Dedifferentiated amniotic fluid mesenchymal stem cell (primary cell): ENCODE results near the gene ALX3.
A peak's percentile ranks its signal among the peaks of the same experiment; 100 is the strongest.

Experiments
- DNase-seq: peaks from one replicate; pipeline ENCODE4 v3.0.0-alpha.2; 2016; ENCODE audit errors: extremely low spot score

Gene ALX3

DNA sequence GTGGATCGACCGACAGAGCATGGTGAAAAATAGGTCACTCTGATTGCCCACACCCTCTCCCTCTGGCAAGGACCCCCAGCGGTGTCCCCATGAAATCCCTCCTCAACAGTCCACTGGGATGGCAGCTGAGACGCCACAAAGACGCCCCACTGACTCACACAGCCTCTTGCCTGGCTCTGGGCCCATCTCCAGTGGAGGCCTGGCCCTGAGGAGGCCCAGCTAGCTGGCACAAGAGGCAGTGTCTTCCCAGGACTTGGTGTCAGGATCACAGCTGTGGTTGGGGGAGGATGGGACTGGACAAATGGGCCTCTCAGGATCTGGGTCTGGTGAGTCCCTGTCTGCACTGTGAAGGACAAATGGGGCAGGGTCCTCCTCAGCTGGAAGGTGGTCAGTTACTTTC lies 4.6 kb downstream of the ALX3 start:
- DNase-seq, result no peak

GRCh38 chr1:110064576-110065337 lies 5.7 kb downstream of the ALX3 start:
- no peak for DNase-seq

DNA sequence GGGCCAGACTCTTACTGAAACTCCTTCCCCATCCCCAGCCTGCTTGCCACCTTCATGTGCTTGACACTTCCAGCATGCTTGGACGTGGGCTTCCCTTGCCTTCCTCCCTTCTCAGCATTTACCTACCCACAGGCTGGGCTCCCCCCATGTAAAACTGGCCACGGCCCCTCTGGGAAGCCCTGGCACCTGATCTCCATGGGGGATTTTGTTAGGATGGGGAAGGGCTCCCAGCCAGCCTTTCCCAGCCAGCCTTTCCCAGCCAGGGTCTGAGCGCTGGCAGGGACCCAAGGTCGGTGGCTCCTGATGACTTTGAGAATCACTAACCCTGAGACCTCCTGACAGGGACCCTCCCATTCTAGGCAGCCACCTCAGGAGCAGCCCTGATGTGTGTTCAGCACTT lies 6.7 kb downstream of the ALX3 start:
- no peak for DNase-seq

DNA sequence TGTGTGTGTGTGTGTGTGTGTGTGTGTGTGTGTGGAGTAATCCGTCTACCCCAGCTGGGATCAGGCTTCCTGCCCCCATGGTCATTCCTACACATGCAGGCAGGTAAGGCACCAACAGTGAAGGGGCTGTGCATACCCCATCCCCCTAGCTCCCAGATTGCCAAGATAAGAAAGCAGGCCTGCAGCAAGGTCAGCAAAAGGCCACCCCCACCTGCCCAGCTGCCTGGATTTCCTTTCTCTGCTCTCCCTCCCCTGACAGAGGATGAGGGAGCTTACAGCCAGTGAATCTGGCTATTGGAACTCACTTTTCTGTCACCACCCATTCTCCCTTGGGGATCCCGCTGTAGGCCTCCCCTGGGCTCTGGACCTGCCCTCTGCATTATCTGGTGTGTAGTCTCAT lies 7.9 kb downstream of the ALX3 start:
- no peak for DNase-seq

DNA sequence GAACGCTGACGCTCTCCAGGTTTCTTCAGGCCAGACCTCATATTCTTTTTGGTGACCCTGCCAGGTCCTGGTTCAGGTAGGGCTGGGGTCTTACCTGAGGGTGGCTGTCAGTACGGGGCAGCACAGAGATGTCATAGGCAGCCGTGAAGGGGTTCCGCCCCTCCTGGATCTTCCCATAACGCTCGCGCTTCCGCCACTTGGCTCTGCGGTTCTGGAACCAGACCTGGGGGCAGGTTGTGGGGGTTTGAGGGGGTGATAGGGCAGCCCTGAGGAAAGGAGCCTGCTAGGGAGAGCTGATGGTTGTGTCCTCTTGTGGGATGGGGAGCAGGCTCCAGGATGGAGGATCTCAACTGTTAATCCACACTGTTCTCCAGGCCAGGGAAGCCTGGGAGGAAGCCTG lies 9.1 kb downstream of the ALX3 start:
- no peak for DNase-seq

DNA sequence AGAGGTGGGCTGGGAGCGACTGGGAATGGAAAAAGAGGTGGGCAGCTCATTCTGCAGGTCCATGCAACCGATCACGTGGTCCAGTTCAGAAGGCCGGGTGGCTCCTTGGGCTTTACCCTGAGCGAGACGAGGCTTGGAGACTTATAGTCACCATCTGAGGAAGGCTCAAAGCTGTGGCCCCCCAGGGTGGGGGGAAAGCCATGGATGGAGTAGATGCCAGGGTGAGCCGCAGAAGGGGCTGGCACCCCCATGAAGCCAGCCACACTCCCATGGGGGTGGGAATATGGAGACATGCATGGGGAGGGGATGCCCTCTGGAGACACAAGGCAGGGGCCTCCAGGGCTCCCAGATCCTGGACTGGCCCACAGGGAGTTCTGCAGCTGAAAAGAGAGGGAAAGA lies 9.8 kb downstream of the ALX3 start:
- DNase-seq, result no peak

DNA sequence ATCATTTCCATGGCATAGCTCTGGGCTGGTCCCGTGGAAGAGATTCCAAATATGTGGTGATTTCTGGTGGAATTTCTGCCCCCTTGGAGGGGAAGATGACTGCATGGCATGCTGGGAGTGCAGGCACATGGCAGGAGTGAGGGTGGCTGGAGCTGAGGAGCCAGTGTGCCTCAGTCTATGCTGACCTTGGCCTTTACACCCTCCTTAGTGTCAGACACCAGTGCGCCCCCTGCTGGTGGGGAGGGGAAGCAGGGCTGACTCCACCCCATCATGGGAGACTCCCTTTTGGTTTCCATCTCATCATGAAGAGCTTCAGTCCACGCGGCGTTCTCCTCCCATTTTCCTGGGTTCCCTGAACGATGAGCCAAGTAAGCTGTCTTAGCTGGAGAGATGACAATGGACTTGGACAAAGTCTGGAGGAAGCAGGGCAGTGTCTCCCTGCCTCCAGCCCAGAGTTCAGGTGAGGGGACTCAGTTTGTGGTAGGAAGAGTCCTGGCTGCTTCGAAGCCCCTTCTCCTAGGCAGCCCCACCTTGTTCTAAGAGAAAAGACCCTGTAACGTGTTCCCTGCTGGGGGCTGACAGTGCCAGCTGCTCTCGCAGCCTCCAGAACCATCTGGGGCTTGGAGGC lies 10.3 kb downstream of the ALX3 start:
- DNase-seq, result no peak

DNA sequence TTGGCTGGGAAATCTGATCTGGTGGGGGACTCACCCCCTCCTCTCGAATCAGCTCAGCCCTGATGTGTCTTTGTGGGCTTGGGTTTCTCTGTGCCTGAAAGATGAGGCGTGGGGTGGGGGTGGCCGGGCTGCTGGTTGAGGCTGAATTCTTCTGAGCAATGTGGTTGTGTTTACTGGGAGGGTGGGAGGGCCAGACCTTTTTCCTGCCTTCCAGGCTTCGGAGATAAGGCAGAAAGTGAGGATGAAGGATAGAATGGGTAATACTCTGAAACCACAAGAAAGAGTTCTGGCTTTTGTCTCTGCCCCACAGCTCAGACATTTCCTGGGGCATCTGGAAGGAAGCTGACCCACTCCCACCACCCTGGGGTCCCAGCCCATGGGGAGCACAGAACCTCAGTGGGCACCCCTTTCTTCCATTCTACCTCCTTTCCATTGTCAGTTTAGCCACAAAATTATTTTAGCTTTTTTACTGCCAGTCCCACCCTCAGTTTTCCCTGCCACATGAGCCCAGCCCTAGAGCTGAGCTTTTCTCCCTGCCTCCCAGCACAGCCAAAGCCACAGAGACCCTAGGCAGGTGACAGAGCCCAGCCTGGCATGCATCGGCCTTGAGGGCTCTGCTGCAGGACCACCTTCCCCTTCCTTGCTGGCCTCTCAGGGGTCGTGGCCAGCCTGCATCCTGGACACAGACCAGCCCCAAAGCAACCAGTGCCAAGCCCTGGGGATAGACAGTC lies 11.2 kb downstream of the ALX3 start:
- DNase-seq, result no peak

- no peak for DNase-seq
Measured at GRCh38 chr1:110058591-110058990, 11.9 kb downstream of the ALX3 start.

DNA sequence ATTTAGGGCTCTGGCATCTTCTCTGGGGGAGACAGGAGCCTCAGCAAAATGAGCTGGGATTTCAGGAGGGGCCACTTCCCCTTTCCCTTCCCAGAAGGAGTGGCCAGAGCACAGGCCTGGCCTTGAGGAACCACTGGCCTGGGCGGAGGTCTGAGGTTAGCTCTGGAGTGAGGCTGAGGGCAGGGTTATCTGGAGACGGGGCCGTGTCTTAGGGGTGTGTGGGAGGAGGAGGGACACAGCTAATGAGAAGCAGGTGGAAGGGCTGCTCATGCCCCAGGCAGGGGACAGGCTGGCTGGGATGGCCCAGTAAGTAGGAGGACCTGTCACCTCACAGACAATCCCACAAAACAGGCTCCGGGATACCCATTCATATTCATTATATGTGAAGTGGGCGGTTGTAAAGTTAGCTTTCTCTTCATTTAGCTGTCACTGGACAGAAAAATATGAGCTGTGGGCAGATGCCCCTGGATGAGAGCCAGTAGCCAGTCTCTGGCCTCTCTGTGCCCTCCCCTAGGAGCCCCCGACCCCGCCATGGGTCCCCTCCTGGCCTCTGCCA lies 12.4 kb downstream of the ALX3 start:
- DNase-seq, result no peak

GRCh38 chr1:110056776-110057175 lies 13.7 kb downstream of the ALX3 start:
- DNase-seq, result peak; percentile 69

DNA sequence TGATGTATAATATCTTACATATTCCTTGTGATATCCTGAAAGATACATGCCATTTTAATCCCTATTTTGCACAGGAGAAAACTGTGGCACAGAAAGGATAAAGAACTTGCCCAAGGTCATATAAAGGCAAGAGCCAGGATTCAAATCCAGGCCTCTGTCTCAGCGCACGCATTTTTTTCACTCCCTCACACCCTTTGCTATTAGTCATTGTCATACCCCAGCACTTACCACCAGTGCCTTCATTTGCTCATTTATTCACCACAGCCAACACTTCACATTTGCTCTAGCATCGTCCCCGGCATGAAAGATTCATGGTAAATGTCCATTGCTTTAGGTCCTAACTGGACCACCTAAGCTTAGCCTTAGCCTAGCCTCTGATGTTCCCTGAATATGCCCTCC lies 14.2 kb downstream of the ALX3 start:
- DNase-seq, result no peak

GRCh38 chr1:110055493-110056284 lies 14.8 kb downstream of the ALX3 start:
- DNase-seq, result peak; percentile 44

- no peak for DNase-seq
Measured at GRCh38 chr1:110053552-110054428, 16.7 kb downstream of the ALX3 start.

DNA sequence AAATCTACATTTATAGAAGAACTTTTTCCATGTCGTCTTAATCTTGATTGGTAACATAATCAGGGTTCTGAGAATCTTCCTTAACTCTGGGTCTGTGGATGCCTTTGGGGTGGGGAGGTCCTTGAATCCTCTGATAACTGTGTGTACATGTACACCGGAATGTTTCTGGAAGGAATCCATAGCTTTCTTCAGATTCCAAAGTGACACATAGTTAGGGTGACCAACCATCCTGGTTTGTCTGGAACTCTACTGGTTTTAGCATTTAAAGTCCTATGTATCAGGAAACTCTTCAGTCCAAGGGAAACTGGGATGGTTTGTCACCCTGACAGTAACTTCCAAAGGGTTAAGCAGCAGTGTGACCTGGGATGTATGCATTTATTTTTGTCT lies 19.2 kb downstream of the ALX3 start:
- DNase-seq, result no peak

GRCh38 chr1:110050602-110051261 lies 19.7 kb downstream of the ALX3 start:
- no peak for DNase-seq

- no peak for DNase-seq
Measured at GRCh38 chr1:110049801-110050601, 20.5 kb downstream of the ALX3 start.

DNA sequence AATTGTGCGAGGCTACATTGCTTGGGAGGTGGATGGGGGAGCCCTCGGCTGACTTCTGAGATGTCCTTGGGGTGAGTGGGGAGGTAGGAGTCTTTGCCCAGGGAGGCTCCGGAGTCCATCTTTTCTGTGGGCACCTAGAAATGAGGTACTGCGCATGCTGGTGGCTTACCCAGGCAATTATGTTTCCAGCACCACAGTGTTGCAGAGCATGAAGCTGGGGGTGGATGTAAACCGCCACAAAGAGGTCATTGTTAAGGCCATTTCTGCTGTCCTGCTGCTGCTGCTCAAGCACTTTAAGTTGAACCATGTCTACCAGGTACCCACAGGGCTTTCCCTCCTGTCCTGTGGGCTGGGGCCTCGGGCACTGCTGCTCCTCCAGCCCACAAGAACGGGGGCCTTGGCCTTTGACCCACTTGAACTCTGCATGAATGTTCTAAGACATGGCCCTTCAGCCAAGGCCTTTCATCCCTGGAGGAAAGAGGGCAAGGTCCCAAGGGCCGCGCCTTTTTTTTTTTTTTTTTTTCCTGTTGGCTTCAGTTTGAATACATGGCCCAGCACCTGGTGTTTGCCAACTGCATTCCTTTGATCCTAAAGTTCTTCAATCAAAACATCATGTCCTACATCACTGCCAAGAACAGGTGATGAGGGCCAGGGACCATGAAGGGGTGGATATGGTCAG lies 21.4 kb downstream of the ALX3 start:
- DNase-seq, result no peak

- DNase-seq, result no peak
Measured at GRCh38 chr1:110048240-110048639, 22.2 kb downstream of the ALX3 start.
